Liver (tissue), 9 donors: Measurements from ENCODE around the gene HAUS2. TPM values are rescaled to one million over a fixed set of nuclear protein-coding genes. Genes with fewer than 3 reads are reported as not detected.
A peak's percentile ranks its signal among the peaks of the same experiment; 100 is the strongest.

Source experiments
- DNase-seq: peaks from one replicate; pipeline ENCODE4 v3.0.0-alpha.2; 2017; ENCODE audit warnings: low spot score
- H3K27ac ChIP-seq, 2 donors: one replicate each; pipeline ENCODE4 v1.7.0; 2013; ENCODE audit warnings: inconsistent platforms in 2 of 2, low read length in 2 of 2, control low read depth in 1 of 2, low read depth in 1 of 2, mild to moderate bottlenecking in 1 of 2
- H3K27me3 ChIP-seq, 4 donors: one replicate each; pipeline versions ENCODE4 v1.6.1 to v1.7.0; 2013; ENCODE audit warnings: low read length in 3 of 4, inconsistent platforms in 1 of 4, mild to moderate bottlenecking in 1 of 4, moderate library complexity in 1 of 4; ENCODE audit not compliant: control insufficient read depth in 4 of 4, insufficient read depth in 4 of 4
- H3K36me3 ChIP-seq, 4 donors: one replicate each; pipeline versions ENCODE4 v1.6.1 to v1.7.0; 2013; ENCODE audit warnings: low read length in 3 of 4, mild to moderate bottlenecking in 3 of 4, low read depth in 1 of 4, moderate library complexity in 1 of 4; ENCODE audit not compliant: control insufficient read depth in 4 of 4, insufficient read depth in 3 of 4
- H3K4me1 ChIP-seq, 4 donors: one replicate each; pipeline versions ENCODE4 v1.6.1 to v1.7.0; 2013; ENCODE audit warnings: low read length in 3 of 4, mild to moderate bottlenecking in 3 of 4, moderate library complexity in 1 of 4; ENCODE audit not compliant: control insufficient read depth in 4 of 4, insufficient read depth in 4 of 4
- H3K4me3 ChIP-seq, 3 donors: one replicate each; pipeline versions ENCODE4 v1.6.1 to v1.7.0; 2013; ENCODE audit warnings: low read length in 3 of 3, control low read depth in 1 of 3, low read depth in 1 of 3, mild to moderate bottlenecking in 1 of 3
- H3K9ac ChIP-seq, 2 donors: one replicate each; pipeline ENCODE4 v1.7.0; 2013; ENCODE audit warnings: low read length in 2 of 2, mild to moderate bottlenecking in 2 of 2, moderate library complexity in 2 of 2, control low read depth in 1 of 2, low read depth in 1 of 2
- H3K9me3 ChIP-seq, 4 donors: one replicate each; pipeline versions ENCODE4 v1.6.1 to v1.7.0; 2013; ENCODE audit warnings: low read length in 3 of 4; ENCODE audit not compliant: control insufficient read depth in 4 of 4
- CTCF ChIP-seq: fragments of 150-350 bp; IDR thresholded peaks from 2 replicates; pipeline ENCODE4 v1.5.1; 2017; ENCODE audit warnings: improper control_type of control experiment, low read depth, low read length; ENCODE audit not compliant: missing input control
- EGR1 ChIP-seq, 2 donors: IDR thresholded peaks; 2 replicates each; pipeline ENCODE4 v1.6.1; 2016 to 2018; ENCODE audit warnings: antibody characterized with exemption in 2 of 2, low read depth in 2 of 2
- FOXA2 ChIP-seq: IDR thresholded peaks from 2 replicates; pipeline ENCODE4 v1.6.1; 2016; ENCODE audit warnings: antibody characterized with exemption
- GABPA ChIP-seq, 2 donors: IDR thresholded peaks in 1 of 2; conservative IDR thresholded peaks in 1 of 2; 2 replicates each; pipeline ENCODE4 v1.6.1; 2016; ENCODE audit warnings: antibody characterized with exemption in 2 of 2, mild to moderate bottlenecking in 1 of 2, moderate library complexity in 1 of 2
- HNF4A ChIP-seq, 2 donors: conservative IDR thresholded peaks; 2 replicates each; pipeline ENCODE4 v1.6.1; 2016; ENCODE audit warnings: antibody characterized with exemption in 2 of 2, mild to moderate bottlenecking in 2 of 2
- HNF4G ChIP-seq: IDR thresholded peaks from 2 replicates; pipeline ENCODE4 v1.6.1; 2016; ENCODE audit warnings: antibody characterized with exemption
- JUND ChIP-seq, 2 donors: IDR thresholded peaks; 2 replicates each; pipeline ENCODE4 v1.6.1; 2016; ENCODE audit warnings: antibody characterized with exemption in 2 of 2
- NR2F2 ChIP-seq: IDR thresholded peaks from 2 replicates; pipeline ENCODE4 v1.6.1; 2016; ENCODE audit warnings: antibody characterized with exemption
- RAD21 ChIP-seq, 2 donors: IDR thresholded peaks; 2 replicates each; pipeline ENCODE4 v1.6.1; 2016; ENCODE audit warnings: antibody characterized with exemption in 2 of 2, mild to moderate bottlenecking in 2 of 2
- REST ChIP-seq: IDR thresholded peaks from 2 replicates; pipeline ENCODE4 v1.6.1; 2016; ENCODE audit warnings: antibody characterized with exemption, mild to moderate bottlenecking
- RXRA ChIP-seq, 2 donors: IDR thresholded peaks; 2 replicates each; pipeline ENCODE4 v1.6.1; 2017 to 2018; ENCODE audit warnings: antibody characterized with exemption in 2 of 2, mild to moderate bottlenecking in 1 of 2
- SP1 ChIP-seq: IDR thresholded peaks from 2 replicates; pipeline ENCODE4 v1.6.1; 2018; ENCODE audit warnings: antibody characterized with exemption, mild to moderate bottlenecking
- TAF1 ChIP-seq: conservative IDR thresholded peaks from 2 replicates; pipeline ENCODE4 v1.6.1; 2016; ENCODE audit warnings: antibody characterized with exemption, mild to moderate bottlenecking
- YY1 ChIP-seq: IDR thresholded peaks from 2 replicates; pipeline ENCODE4 v1.6.1; 2016; ENCODE audit warnings: antibody characterized with exemption, mild to moderate bottlenecking
- WGBS: extraction: QIAGEN DNeasy Blood & Tissue Kit; methylation state at CpG from one replicate; pipeline ENCODE4 v1.1.7; 2013; 5-methylcytosine and 5-hydroxymethylcytosine counted together
- polyA plus RNA-seq, 2 donors: library from polyadenylated mRNA; stranded (reverse) in 1 of 2; unstranded in 1 of 2; fragments of 200-250 nt in 1 of 2; fragments of >200 nt in 1 of 2; fragmentation: Nextera tagmentation in 1 of 2; extraction: Ambion mirVana in 1 of 2; gene quantifications; one replicate each; pipeline versions ENCODE4 v1.2.1 to v1.2.3, GENCODE V29; 2013 to 2015
- total RNA-seq, 2 donors: library from RNA; depleted of rRNA; stranded (reverse); fragments of >200 nt; gene quantifications; one replicate each; pipeline ENCODE4 v1.2.3, GENCODE V29; 2014
- TF ChIP-seq, protein P1 (sequence below): IDR thresholded peaks from 2 replicates; pipeline ENCODE4 v1.6.1; 2016; ENCODE audit warnings: antibody characterized with exemption
- TF ChIP-seq, protein P2 (sequence below): IDR thresholded peaks from 2 replicates; pipeline ENCODE4 v1.6.1; 2016; ENCODE audit warnings: antibody characterized with exemption
- TF ChIP-seq, protein P3 (sequence below): IDR thresholded peaks from 2 replicates; pipeline ENCODE4 v1.6.1; 2016; ENCODE audit warnings: antibody characterized with exemption
- donor health status: healthy.
- donor health status: healthy.
- donor health status: healthy.
- donor health status: healthy.
- donor health status: healthy.

HAUS2 gene
- total and polyA plus RNA-seq, 4 donors: 4.1 to 23.2 (median 6.6) TPM

GRCh38 chr15:42547918-42548248 lies 755 bp upstream of the HAUS2 start:
- peak overlapping the region; percentile 88 to 100 (median 95) for H3K4me3 ChIP-seq
- WGBS: 2% methylated on average over 9 of the region's 9 CpGs
- H3K9me3 ChIP-seq: no peaks in the 10 kb centered on the region
- no peak for TF ChIP-seq JUND (IDR thresholded peaks at IDR 0.05)
- TF ChIP-seq RXRA (IDR thresholded peaks at IDR 0.05): no peak
- no peak for TF ChIP-seq EGR1 (IDR thresholded peaks at IDR 0.05; ENCODE audit: low read depth in 2 of 2)
- TF ChIP-seq GABPA (IDR thresholded peaks at IDR 0.05 in 1 of 2, conservative IDR thresholded peaks at IDR 0.05 in 1 of 2): no peak
- TF ChIP-seq RAD21 (IDR thresholded peaks at IDR 0.05): no peak
- TF ChIP-seq, protein P1, sequence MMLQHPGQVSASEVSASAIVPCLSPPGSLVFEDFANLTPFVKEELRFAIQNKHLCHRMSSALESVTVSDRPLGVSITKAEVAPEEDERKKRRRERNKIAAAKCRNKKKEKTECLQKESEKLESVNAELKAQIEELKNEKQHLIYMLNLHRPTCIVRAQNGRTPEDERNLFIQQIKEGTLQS: no peak
- TF ChIP-seq YY1: no peak
- TF ChIP-seq, protein P2, sequence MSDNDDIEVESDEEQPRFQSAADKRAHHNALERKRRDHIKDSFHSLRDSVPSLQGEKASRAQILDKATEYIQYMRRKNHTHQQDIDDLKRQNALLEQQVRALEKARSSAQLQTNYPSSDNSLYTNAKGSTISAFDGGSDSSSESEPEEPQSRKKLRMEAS: no peak
- TF ChIP-seq CTCF: no peak
- no peak for TF ChIP-seq HNF4G
- no peak for TF ChIP-seq NR2F2
- no peak for TF ChIP-seq REST
- TF ChIP-seq SP1: no peak
- no peak for TF ChIP-seq FOXA2
- TF ChIP-seq TAF1: no peak
- H3K36me3 ChIP-seq: peaks cover 0 to 20% (median 14%) of the 10 kb centered on the region in 4 donors
- DNase-seq: no peak
- peak overlapping the region; percentile 85 to 94 for H3K27ac ChIP-seq
- peaks cover 2 to 13% (median 11%) of the 10 kb centered on the region in 4 donors for H3K4me1 ChIP-seq
- H3K27me3 ChIP-seq: no peaks in the 10 kb centered on the region
- peak overlapping the region; percentile 61 to 98 for H3K9ac ChIP-seq

DNA sequence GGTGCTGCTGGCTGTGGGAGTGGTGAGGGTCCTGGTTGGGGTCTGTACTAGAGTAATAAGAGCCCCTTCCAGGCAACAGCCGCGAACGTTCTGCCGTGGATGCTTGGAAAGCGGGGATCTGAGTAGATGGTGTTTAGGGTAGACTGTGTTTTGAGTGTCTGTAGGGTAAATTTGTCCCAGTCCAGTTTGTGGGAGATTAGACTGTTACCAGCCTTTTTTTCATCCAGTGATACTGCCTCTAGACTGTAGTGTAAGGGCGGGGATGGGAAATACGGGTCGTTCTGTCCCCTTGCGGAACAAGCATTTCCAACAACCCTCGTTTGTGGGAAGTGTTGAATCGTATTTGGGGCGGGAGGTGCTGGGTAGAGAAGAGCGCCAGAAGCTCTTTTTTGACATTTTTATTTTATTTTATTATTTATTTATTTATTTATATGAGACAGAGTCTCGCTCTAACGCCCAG lies 424 bp downstream of the HAUS2 start:
- peaks cover 0 to 12% (median 7%) of the 10 kb centered on the region in 4 donors for H3K36me3 ChIP-seq
- peak overlapping the region; percentile 85 to 94 for H3K27ac ChIP-seq
- no peaks in the 10 kb centered on the region for H3K27me3 ChIP-seq
- peak overlapping the region; percentile 61 to 98 for H3K9ac ChIP-seq
- H3K9me3 ChIP-seq: no peaks in the 10 kb centered on the region
- no peak for DNase-seq
- H3K4me1 ChIP-seq: peaks cover 2 to 13% (median 11%) of the 10 kb centered on the region in 4 donors
- H3K4me3 ChIP-seq: peak overlapping the region; percentile 88 to 100 (median 95)
- WGBS: under 1% methylated on average over 15 of the region's 15 CpGs
- TF ChIP-seq NR2F2 (no peak), HNF4G (no peak), TAF1 (no peak), EGR1 (IDR thresholded peaks at IDR 0.05; ENCODE audit: low read depth in 2 of 2) (no peak), FOXA2 (no peak), CTCF (peak; percentile 4), REST (no peak), RXRA (IDR thresholded peaks at IDR 0.05) (no peak), SP1 (no peak), YY1 (peak; percentile 53), HNF4A (conservative IDR thresholded peaks at IDR 0.05) (no peak)
- TF ChIP-seq, protein P1: no peak
- TF ChIP-seq, protein P3, sequence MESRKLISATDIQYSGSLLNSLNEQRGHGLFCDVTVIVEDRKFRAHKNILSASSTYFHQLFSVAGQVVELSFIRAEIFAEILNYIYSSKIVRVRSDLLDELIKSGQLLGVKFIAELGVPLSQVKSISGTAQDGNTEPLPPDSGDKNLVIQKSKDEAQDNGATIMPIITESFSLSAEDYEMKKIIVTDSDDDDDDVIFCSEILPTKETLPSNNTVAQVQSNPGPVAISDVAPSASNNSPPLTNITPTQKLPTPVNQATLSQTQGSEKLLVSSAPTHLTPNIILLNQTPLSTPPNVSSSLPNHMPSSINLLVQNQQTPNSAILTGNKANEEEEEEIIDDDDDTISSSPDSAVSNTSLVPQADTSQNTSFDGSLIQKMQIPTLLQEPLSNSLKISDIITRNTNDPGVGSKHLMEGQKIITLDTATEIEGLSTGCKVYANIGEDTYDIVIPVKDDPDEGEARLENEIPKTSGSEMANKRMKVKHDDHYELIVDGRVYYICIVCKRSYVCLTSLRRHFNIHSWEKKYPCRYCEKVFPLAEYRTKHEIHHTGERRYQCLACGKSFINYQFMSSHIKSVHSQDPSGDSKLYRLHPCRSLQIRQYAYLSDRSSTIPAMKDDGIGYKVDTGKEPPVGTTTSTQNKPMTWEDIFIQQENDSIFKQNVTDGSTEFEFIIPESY: no peak
